GM21825 (cell line): ENCODE data around the gene GFAP.
A peak's percentile ranks its signal among the peaks of the same experiment; 100 is the strongest.

Experiments
- ATAC-seq: cut with Tn5 transposase; IDR thresholded peaks from one replicate; pipeline ENCODE4 v1.9.1; 2021; ENCODE audit warnings: mild to moderate bottlenecking, moderate library complexity; ENCODE audit not compliant: unreplicated experiment

GFAP gene

GRCh38 chr17:44903012-44903685 lies 12.2 kb downstream of the GFAP start:
- ATAC-seq, result no peak

- ATAC-seq, result no peak
Observed at GRCh38 chr17:44902135-44902760, 13.1 kb downstream of the GFAP start.

- ATAC-seq, result no peak
Observed at GRCh38 chr17:44901411-44901921, 13.8 kb downstream of the GFAP start.

GRCh38 chr17:44900894-44901293 lies 14.4 kb downstream of the GFAP start:
- ATAC-seq, result no peak

GRCh38 chr17:44899074-44899782 lies 16.1 kb downstream of the GFAP start, which contains the start of gene EFTUD2:
Gene EFTUD2 (minus strand): TSS chr17:44899445. CDS start chr17:44894521, 4,924 bp downstream.
- ATAC-seq, result peak; percentile 61

- no peak for ATAC-seq
Observed at GRCh38 chr17:44898768-44899073, 16.6 kb downstream of the GFAP start.

- ATAC-seq, result no peak
Observed at GRCh38 chr17:44894642-44895041, 20.7 kb downstream of the GFAP start.

- no peak for ATAC-seq
Observed at GRCh38 chr17:44892250-44892649, 23.1 kb downstream of the GFAP start.

GRCh38 chr17:44889003-44889402 lies 26.3 kb downstream of the GFAP start:
- no peak for ATAC-seq

- no peak for ATAC-seq
Observed at GRCh38 chr17:44887971-44888954, 27.0 kb downstream of the GFAP start.

- no peak for ATAC-seq
Observed at GRCh38 chr17:44887016-44887415, 28.3 kb downstream of the GFAP start.

- no peak for ATAC-seq
Observed at GRCh38 chr17:44884941-44885340, 30.4 kb downstream of the GFAP start.

GRCh38 chr17:44881145-44881544 lies 34.2 kb downstream of the GFAP start:
- ATAC-seq, result no peak

- ATAC-seq, result no peak
Observed at GRCh38 chr17:44880062-44880461, 35.2 kb downstream of the GFAP start.

GRCh38 chr17:44879376-44879775 lies 35.9 kb downstream of the GFAP start:
- ATAC-seq, result no peak

- ATAC-seq, result no peak
Observed at GRCh38 chr17:44878627-44879221, 36.6 kb downstream of the GFAP start.

- no peak for ATAC-seq
Observed at GRCh38 chr17:44877121-44877520, 38.2 kb downstream of the GFAP start.

- no peak for ATAC-seq
Observed at GRCh38 chr17:44875761-44876160, 39.5 kb downstream of the GFAP start.

- ATAC-seq, result no peak
Observed at GRCh38 chr17:44872131-44872768, 43.0 kb downstream of the GFAP start.

GRCh38 chr17:44871556-44871955 lies 43.7 kb downstream of the GFAP start:
- no peak for ATAC-seq
